VCaP (cell line): ENCODE results near the gene CAMSAP2.

Source experiments
- H3K27ac ChIP-seq: fragments of 450-650 bp; 2 replicates; pipeline ENCODE4 v1.5.1; 2017
- CTCF ChIP-seq: fragments of 450-650 bp; conservative IDR thresholded peaks from 2 replicates; pipeline ENCODE4 v1.5.1; 2017; ENCODE audit warnings: mild to moderate bottlenecking, moderate library complexity

CAMSAP2 gene

DNA sequence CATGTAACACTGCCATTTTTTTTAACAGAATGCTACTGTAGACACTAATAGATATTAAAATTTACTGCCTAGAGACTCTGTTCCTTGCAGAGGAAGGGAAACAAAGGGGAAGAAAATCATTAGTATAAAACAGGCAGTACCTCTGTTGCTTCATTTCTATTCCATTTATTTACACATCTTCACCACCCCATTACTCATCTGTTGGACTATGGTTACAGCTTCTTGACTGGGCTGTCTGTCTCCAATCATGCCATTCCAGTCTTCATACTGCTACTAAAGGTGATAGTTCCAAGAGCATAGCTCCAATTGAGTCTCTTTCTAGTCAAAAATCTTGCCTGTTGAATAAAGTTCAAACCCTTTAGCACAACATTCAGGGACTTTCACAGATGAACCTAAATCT lies 111.9 kb downstream of the CAMSAP2 start:
- no peak for TF ChIP-seq CTCF
- H3K27ac ChIP-seq: no peak overlapping the region

DNA sequence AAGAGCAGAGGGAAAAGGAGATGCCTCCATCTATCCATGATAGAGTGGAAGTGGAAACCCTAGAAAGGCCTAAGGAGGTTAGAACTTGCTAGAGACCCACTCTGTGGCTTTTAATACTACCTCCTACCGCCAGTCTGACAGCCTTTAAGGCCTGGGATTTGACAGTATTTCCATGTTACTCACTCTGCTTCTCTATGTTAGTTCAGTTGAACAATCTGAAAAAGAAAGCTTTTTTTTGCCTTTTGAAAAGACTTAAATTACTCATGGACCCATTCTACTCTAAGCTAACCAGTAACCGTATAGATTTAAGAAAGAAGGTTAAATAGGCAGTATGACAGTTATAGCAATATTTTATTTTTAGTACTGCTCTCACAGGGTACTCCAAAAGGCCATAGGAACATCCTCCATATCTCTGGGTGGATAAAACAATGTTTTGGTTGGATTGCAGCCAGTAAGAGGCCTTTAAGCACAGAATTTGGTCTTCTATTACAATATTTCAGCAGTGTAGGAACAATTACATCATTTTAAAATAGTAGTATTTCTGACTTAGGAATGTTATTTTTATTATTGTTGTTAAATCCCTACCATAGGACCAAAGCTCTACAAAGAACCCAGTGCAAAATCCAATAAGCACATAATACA lies 118.1 kb downstream of the CAMSAP2 start:
- TF ChIP-seq CTCF: no peak
- no peak overlapping the region for H3K27ac ChIP-seq

GRCh38 chr1:200857804-200858203 lies 119.1 kb downstream of the CAMSAP2 start:
- TF ChIP-seq CTCF: no peak
- H3K27ac ChIP-seq: no peak overlapping the region

GRCh38 chr1:200861937-200862647 lies 123.4 kb downstream of the CAMSAP2 start:
- no peak for TF ChIP-seq CTCF
- H3K27ac ChIP-seq: no peak overlapping the region

DNA sequence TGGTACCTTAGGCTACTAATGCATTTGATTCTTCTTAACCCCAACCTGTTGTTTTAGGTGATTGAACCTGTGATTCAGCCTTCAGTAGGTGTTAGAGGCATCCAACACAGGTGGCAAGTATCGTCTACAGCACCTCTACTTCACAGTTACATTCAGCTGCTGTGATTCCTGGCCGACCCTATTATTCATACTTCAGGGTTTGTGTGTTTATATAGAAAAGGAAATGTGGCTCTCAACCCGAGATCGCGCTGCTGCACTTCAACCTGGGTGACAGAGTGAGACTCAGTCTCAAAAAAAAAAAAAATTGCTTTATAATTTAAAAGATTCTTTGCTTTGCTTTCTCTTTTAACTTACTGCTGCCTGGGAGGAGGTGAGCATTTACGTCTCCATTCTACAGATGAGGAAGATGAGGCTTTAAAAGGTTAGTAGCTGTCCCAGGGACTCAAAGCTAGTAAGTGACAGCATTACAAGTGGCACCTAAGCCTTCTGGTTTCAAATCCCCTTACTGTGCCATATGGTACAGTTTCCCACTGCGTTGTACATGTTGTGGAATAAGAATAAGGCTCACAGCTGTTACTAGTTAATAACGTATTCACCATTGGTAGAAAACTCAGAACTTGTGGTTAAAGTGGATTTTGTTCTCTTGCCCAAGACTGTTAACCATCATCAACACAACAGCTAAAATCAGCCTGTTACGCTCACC lies 124.2 kb downstream of the CAMSAP2 start:
- TF ChIP-seq CTCF: no peak
- H3K27ac ChIP-seq: no peak overlapping the region

DNA sequence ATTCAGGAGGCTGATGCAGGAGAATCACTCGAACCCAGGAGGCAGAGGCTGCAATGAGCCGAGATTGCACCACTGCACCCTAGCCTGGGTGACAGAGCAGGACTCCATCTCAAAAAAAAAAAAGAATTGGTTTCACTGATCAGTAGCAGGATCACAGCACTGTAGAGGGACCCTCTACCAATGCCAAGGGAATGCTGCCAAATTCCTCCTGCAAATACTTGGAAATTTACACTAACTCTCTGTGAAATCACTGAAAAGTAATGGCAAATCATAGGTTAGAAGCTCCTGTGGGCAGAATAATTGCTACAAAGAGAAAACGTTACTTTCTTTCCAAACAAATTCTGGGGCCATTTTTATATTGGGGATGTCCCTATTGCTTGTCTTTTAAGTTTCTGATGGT lies 127.4 kb downstream of the CAMSAP2 start:
- no peak overlapping the region for H3K27ac ChIP-seq
- TF ChIP-seq CTCF: no peak

GRCh38 chr1:200866521-200866920 lies 127.8 kb downstream of the CAMSAP2 start:
- H3K27ac ChIP-seq: no peak overlapping the region

More at GRCh38 chr1:200866521-200866920, 127.8 kb downstream of the CAMSAP2 start:
- TF ChIP-seq CTCF: no peak
